ENCODE measurements around the gene MGMT. TPM values are rescaled to one million over a fixed set of nuclear protein-coding genes. Genes with fewer than 3 reads are reported as not detected.

MGMT gene
- total and polyA plus RNA-seq, 2 experiments from 2014 or later, result 19.3 to 21.9 TPM

- Histone ChIP-seq H3F3A (replicated peaks; ENCODE audit: low read depth) (no peaks in the 10 kb centered on the region), H3K4me2 (no peak overlapping the region), H3K4me3 (no peak overlapping the region), H3K79me2 (replicated peaks; ENCODE audit: insufficient read depth) (no peaks in the 10 kb centered on the region), H3K9me2 (ENCODE audit: insufficient read depth) (no peaks in the 10 kb centered on the region), H3K36me3 (ENCODE audit: insufficient read depth) (no peaks in the 10 kb centered on the region), H2AFZ (no peak overlapping the region), H3K27ac (ENCODE audit: low read depth) (no peak overlapping the region; the same call in 1 of the 2 replicates), H3K4me1 (ENCODE audit: insufficient read depth) (no peaks in the 10 kb centered on the region), H3K27me3 (ENCODE audit: insufficient read depth) (no peaks in the 10 kb centered on the region), H4K20me1 (replicated peaks; ENCODE audit: insufficient read depth) (no peaks in the 10 kb centered on the region)
- H3K27me3 Mint-ChIP-seq (ENCODE audit: insufficient read depth, low read depth, poor library complexity), result peaks cover 2% of the 10 kb centered on the region
- no peaks in the 10 kb centered on the region; the same call in 2 of the 3 replicates for H3K9me3 Mint-ChIP-seq
- no peak overlapping the region for H3K27ac Mint-ChIP-seq
- DNase-seq (ENCODE audit: low spot score) (no peak), ATAC-seq (no peak)
- no peak overlapping the region for H3K4me3 Mint-ChIP-seq
- TF ChIP-seq CTCF (conservative IDR thresholded peaks at IDR 0.05; ENCODE audit: low read depth in 2 of 2) (no peak), JUNB (IDR thresholded peaks at IDR 0.05; ENCODE audit: unreplicated experiment) (no peak), STAT1 (IDR thresholded peaks at IDR 0.05; ENCODE audit: unreplicated experiment) (no peak), EZH2phosphoT487 (IDR thresholded peaks at IDR 0.05; ENCODE audit: unreplicated experiment) (no peak), CREB1 (CRISPR knock-in tag; IDR thresholded peaks at IDR 0.05; ENCODE audit: low read depth) (no peak), REST (IDR thresholded peaks at IDR 0.05; ENCODE audit: unreplicated experiment) (no peak), POLR2AphosphoS5 (IDR thresholded peaks at IDR 0.05; ENCODE audit: low read depth) (no peak), ZNF114 (CRISPR knock-in tag; IDR thresholded peaks at IDR 0.05) (no peak), ETS1 (IDR thresholded peaks at IDR 0.05) (no peak), ZNF462 (CRISPR knock-in tag; IDR thresholded peaks at IDR 0.05) (no peak), NANOG (IDR thresholded peaks at IDR 0.05; ENCODE audit: borderline replicate concordance) (no peak), EZH2 (IDR thresholded peaks at IDR 0.05; ENCODE audit: low read depth, unreplicated experiment) (no peak), ZNF331 (CRISPR knock-in tag; IDR thresholded peaks at IDR 0.05; ENCODE audit: low read depth) (no peak)
- no peaks in the 10 kb centered on the region for H3K36me3 Mint-ChIP-seq (ENCODE audit: low read depth)
- H3K4me1 Mint-ChIP-seq, result no peaks in the 10 kb centered on the region; the same call in 2 of the 3 replicates
Measured at GRCh38 chr10:129793996-129794395, 327.0 kb downstream of the MGMT start.
